IMR-90 (cell line): ENCODE results near the gene ARHGAP10. TPM values are rescaled to one million over a fixed set of nuclear protein-coding genes. Genes with fewer than 3 reads are reported as not detected.

Source experiments
- ATAC-seq: fragments of 200-7000 bp; cut with Tn5 transposase; 2 replicates; pipeline ENCODE4 v1.9.1; 2020; ENCODE audit warnings: low read depth, mild to moderate bottlenecking, moderate library complexity
- BruUV-seq: library from RNA; stranded (reverse); fragments of 400-500 nt; replicated peaks from 2 replicates; lab custom pipeline; 2021; lab: Mats Ljungman, UMichigan
- CTCF ChIA-PET: fragments of 300-600 bp; formaldehyde crosslinking; extraction: SDS; loops from one replicate; lab custom pipeline; 2021; ENCODE audit warnings: antibody characterized with exemption; lab: Yijun Ruan, JAX
- POLR2A ChIA-PET: fragments of 300-600 bp; sonication (Branson Sonifier 250); formaldehyde crosslinking; loops from one replicate; lab custom pipeline; 2022; ENCODE audit warnings: antibody characterized with exemption; ENCODE audit not compliant: unreplicated experiment; lab: Charles Lee
- DNase-seq: peaks from one replicate; pipeline ENCODE4 v3.0.0; 2013
- H2AFZ ChIP-seq: replicated peaks from 2 replicates; pipeline ENCODE3; 2013; ENCODE audit warnings: low read length, mild to moderate bottlenecking; ENCODE audit not compliant: poor library complexity
- H2AK5ac ChIP-seq: 2 replicates; pipeline ENCODE4 v1.6.1; 2013; ENCODE audit warnings: low read depth, low read length, inconsistent platforms
- H2AK9ac ChIP-seq: replicated peaks from 2 replicates; pipeline ENCODE3; 2013; ENCODE audit warnings: mild to moderate bottlenecking, low read depth, low read length, moderate library complexity; ENCODE audit not compliant: poor library complexity
- H2BK120ac ChIP-seq: 2 replicates; pipeline ENCODE4 v1.6.1; 2013; ENCODE audit warnings: low read depth, low read length, inconsistent platforms
- H2BK15ac ChIP-seq: 3 replicates; pipeline ENCODE4 v1.6.1; 2013; ENCODE audit warnings: low read depth, low read length, inconsistent platforms
- H2BK20ac ChIP-seq: 2 replicates; pipeline ENCODE4 v1.6.1; 2013; ENCODE audit warnings: low read depth, mild to moderate bottlenecking, inconsistent platforms, low read length, moderate library complexity
- H2BK5ac ChIP-seq: 2 replicates; pipeline ENCODE4 v1.6.1; 2013; ENCODE audit warnings: mild to moderate bottlenecking, low read depth, low read length, inconsistent platforms; ENCODE audit not compliant: poor library complexity, severe bottlenecking
- H3K14ac ChIP-seq: replicated peaks from 2 replicates; pipeline ENCODE4 v1.6.1; 2013; ENCODE audit warnings: low read depth, low read length, inconsistent platforms
- H3K18ac ChIP-seq: 2 replicates; pipeline ENCODE4 v1.6.1; 2013; ENCODE audit warnings: low read depth, low read length, control low read depth
- H3K23ac ChIP-seq: 2 replicates; pipeline ENCODE4 v1.6.1; 2013; ENCODE audit warnings: low read depth, low read length, inconsistent platforms
- H3K27ac ChIP-seq: 2 replicates; pipeline ENCODE4 v1.5.1; 2013; ENCODE audit warnings: mild to moderate bottlenecking, control low read depth, low read length; ENCODE audit not compliant: insufficient read depth
- H3K27me3 ChIP-seq: 2 replicates; pipeline ENCODE4 v1.6.1; 2013; ENCODE audit warnings: low read length; ENCODE audit not compliant: control insufficient read depth, insufficient read depth
- H3K36me3 ChIP-seq: 2 replicates; pipeline ENCODE4 v1.6.1; 2013; ENCODE audit warnings: low read length, mixed read lengths; ENCODE audit not compliant: control insufficient read depth, insufficient read depth
- H3K4ac ChIP-seq: 2 replicates; pipeline ENCODE4 v1.6.1; 2013; ENCODE audit warnings: low read depth, low read length, inconsistent platforms
- H3K4me1 ChIP-seq: 2 replicates; pipeline ENCODE4 v1.6.1; 2013; ENCODE audit warnings: low read length, mixed read lengths; ENCODE audit not compliant: control insufficient read depth, insufficient read depth
- H3K4me2 ChIP-seq: 2 replicates; pipeline ENCODE4 v1.6.1; 2013; ENCODE audit warnings: low read depth, mild to moderate bottlenecking, control low read depth, low read length, moderate library complexity
- H3K4me3 ChIP-seq: 2 replicates; pipeline ENCODE4 v1.5.1; 2013; ENCODE audit warnings: low read depth, mild to moderate bottlenecking, control low read depth, low read length, moderate library complexity; ENCODE audit not compliant: insufficient read depth
- H3K56ac ChIP-seq: 2 replicates; pipeline ENCODE4 v1.6.1; 2013; ENCODE audit warnings: low read length, inconsistent platforms; ENCODE audit not compliant: insufficient read depth; ENCODE audit errors: extremely low read depth
- H3K79me1 ChIP-seq, 2 experiments: 2 replicates each; pipeline ENCODE4 v1.6.1; 2013; ENCODE audit warnings: low read length in 2 of 2, inconsistent platforms in 1 of 2, low read depth in 1 of 2
- H3K9ac ChIP-seq: 2 replicates; pipeline ENCODE4 v1.6.1; 2013; ENCODE audit warnings: low read depth, low read length, control low read depth
- H3K9me1 ChIP-seq: 2 replicates; pipeline ENCODE4 v1.6.1; 2013; ENCODE audit warnings: low read length, inconsistent platforms; ENCODE audit not compliant: insufficient read depth
- H3K9me3 ChIP-seq: 2 replicates; pipeline ENCODE4 v1.6.1; 2013; ENCODE audit warnings: low read length; ENCODE audit not compliant: control insufficient read depth, insufficient read depth
- H4K20me1 ChIP-seq: 2 replicates; pipeline ENCODE4 v1.6.1; 2013; ENCODE audit warnings: low read length, inconsistent platforms; ENCODE audit not compliant: insufficient read depth
- H4K5ac ChIP-seq: 2 replicates; pipeline ENCODE4 v1.6.1; 2013; ENCODE audit warnings: mild to moderate bottlenecking, low read depth, low read length, control low read depth
- H4K8ac ChIP-seq, 2 experiments: 2 replicates each; pipeline ENCODE4 v1.6.1; 2013; ENCODE audit warnings: low read depth in 2 of 2, low read length in 2 of 2, control low read depth in 1 of 2, inconsistent platforms in 1 of 2
- H4K91ac ChIP-seq: 2 replicates; pipeline ENCODE4 v1.6.1; 2013; ENCODE audit warnings: low read depth, low read length, inconsistent platforms; ENCODE audit not compliant: insufficient read depth
- BHLHE40 ChIP-seq: fragments of 150-350 bp; IDR thresholded peaks from 2 replicates; pipeline ENCODE4 v1.6.1; 2016; ENCODE audit warnings: mild to moderate bottlenecking, low read depth, low read length
- CEBPB ChIP-seq: IDR thresholded peaks from 2 replicates; pipeline ENCODE4 v1.6.1; 2012; ENCODE audit warnings: low read depth, low read length, improper control_type of control experiment
- CHD1 ChIP-seq: IDR thresholded peaks from 2 replicates; pipeline ENCODE4 v1.6.1; 2012; ENCODE audit warnings: low read depth, low read length, improper control_type of control experiment
- FOS ChIP-seq: fragments of 150-350 bp; IDR thresholded peaks from 2 replicates; pipeline ENCODE4 v1.6.1; 2016; ENCODE audit warnings: low read depth, low read length
- MAFK ChIP-seq: IDR thresholded peaks from 2 replicates; pipeline ENCODE4 v1.6.1; 2012; ENCODE audit warnings: low read depth, low read length, improper control_type of control experiment
- MAZ ChIP-seq: IDR thresholded peaks from 2 replicates; pipeline ENCODE4 v1.6.1; 2012; ENCODE audit warnings: low read depth, mild to moderate bottlenecking, low read length, improper control_type of control experiment, moderate library complexity, borderline replicate concordance
- MXI1 ChIP-seq: IDR thresholded peaks from 2 replicates; pipeline ENCODE4 v1.6.1; 2012; ENCODE audit warnings: low read depth, mild to moderate bottlenecking, low read length, moderate library complexity, borderline replicate concordance
- NFE2L2 ChIP-seq: fragments of 150-350 bp; IDR thresholded peaks from 2 replicates; pipeline ENCODE4 v1.6.1; 2016; ENCODE audit warnings: low read depth, mild to moderate bottlenecking, low read length
- POLR2A ChIP-seq: IDR thresholded peaks from 2 replicates; pipeline ENCODE4 v1.6.1; 2012; ENCODE audit warnings: mild to moderate bottlenecking, low read depth, low read length
- RAD21 ChIP-seq: IDR thresholded peaks from 2 replicates; pipeline ENCODE4 v1.6.1; 2012; ENCODE audit warnings: low read length, improper control_type of control experiment
- RCOR1 ChIP-seq: IDR thresholded peaks from 2 replicates; pipeline ENCODE4 v1.6.1; 2012; ENCODE audit warnings: mild to moderate bottlenecking, low read length, improper control_type of control experiment; ENCODE audit not compliant: insufficient replicate concordance
- RFX5 ChIP-seq: IDR thresholded peaks from 2 replicates; pipeline ENCODE4 v1.8.0; 2012; ENCODE audit warnings: low read depth, mild to moderate bottlenecking, low read length, moderate library complexity
- SMC3 ChIP-seq: fragments of 150-350 bp; IDR thresholded peaks from 2 replicates; pipeline ENCODE4 v1.6.1; 2016; ENCODE audit warnings: low read depth, mild to moderate bottlenecking, antibody characterized with exemption, low read length, moderate library complexity
- WGBS, 2 experiments: methylation state at CpG; one replicate each; pipeline versions ENCODE4 v1.1.5 to v1.1.7; 2013; ENCODE audit warnings: missing lambda C conversion rate in 2 of 2; ENCODE audit not compliant: insufficient read length in 1 of 2; ENCODE audit errors: extremely low coverage in 2 of 2; 5-methylcytosine and 5-hydroxymethylcytosine counted together
- dilution Hi-C: fragments of 300-500 bp; cut with HindIII; formaldehyde crosslinking; loops from one replicate; pipeline ENCODE4 v1.14.3; 2018; ENCODE audit warnings: low sequenced_read_pairs; ENCODE audit not compliant: unreplicated experiment
- in situ Hi-C: fragments of 300-500 bp; cut with MboI; formaldehyde crosslinking; loops from 3 replicates; pipeline ENCODE4 v1.14.3; 2019; ENCODE audit warnings: low sequenced_read_pairs, inconsistent platforms, mixed read lengths
- intact Hi-C: fragments of 100-400 bp; cut with micrococcal nuclease; formaldehyde crosslinking; loops from 2 replicates; pipeline ENCODE4 v1.10.0; 2022
- polyA plus RNA-seq, 3 experiments: library from polyadenylated mRNA; depleted of rRNA; stranded (reverse); fragments of >200 nt; gene quantifications; 2 replicates each; pipeline ENCODE4 v1.2.3, GENCODE V29; 2012; ENCODE audit warnings: low replicate concordance in 1 of 3
- total RNA-seq: library from RNA; depleted of rRNA; stranded (reverse); fragments of >200 nt; gene quantifications from 2 replicates; pipeline ENCODE4 v1.2.3, GENCODE V29; 2012
- TF ChIP-seq, protein P1 (sequence below): conservative IDR thresholded peaks from 2 replicates; pipeline ENCODE4 v1.5.1; 2012; ENCODE audit warnings: mild to moderate bottlenecking, low read depth, low read length, improper control_type of control experiment
- TF ChIP-seq, protein P2 (sequence below): fragments of 150-350 bp; IDR thresholded peaks from 2 replicates; pipeline ENCODE4 v1.6.1; 2016; ENCODE audit warnings: low read depth, mild to moderate bottlenecking, low read length, moderate library complexity, borderline replicate concordance
- TF ChIP-seq, protein P3 (sequence below): fragments of 150-350 bp; IDR thresholded peaks from 2 replicates; pipeline ENCODE4 v1.6.1; 2017; ENCODE audit warnings: mild to moderate bottlenecking, antibody characterized with exemption, low read length, low read depth

ARHGAP10 gene
- total and polyA plus RNA-seq, 2 of the 4 experiments (the other 2 are of a cell fraction), result 27.1 to 29.4 TPM

- Histone ChIP-seq H3K4ac (no peak overlapping the region), H3K23ac (no peak overlapping the region), H2AK5ac (no peak overlapping the region), H2BK5ac (no peak overlapping the region), H3K36me3 (peaks cover 4% of the 10 kb centered on the region), H4K20me1 (peaks cover 16% of the 10 kb centered on the region; the same call in 1 of the 2 replicates), H2BK20ac (no peak overlapping the region), H4K8ac (no peak overlapping the region; a peak in 1 of 4 replicates), H2BK15ac (no peak overlapping the region), H3K14ac (no peak overlapping the region), H3K4me2 (no peak overlapping the region), H3K9me3 (no peaks in the 10 kb centered on the region), H3K4me3 (no peak overlapping the region), H4K5ac (no peak overlapping the region), H3K4me1 (peaks cover 7% of the 10 kb centered on the region), H2AK9ac (no peak overlapping the region), H3K9me1 (peaks cover 9% of the 10 kb centered on the region; the same call in 1 of the 2 replicates), H4K91ac (no peak overlapping the region), H3K56ac (no peak overlapping the region), H2BK120ac (no peak overlapping the region), H3K9ac (no peak overlapping the region), H2AFZ (no peak overlapping the region), H3K27me3 (no peaks in the 10 kb centered on the region), H3K79me1 (peaks cover 20 to 60% of the 10 kb centered on the region in 2 experiments), H3K18ac (no peak overlapping the region), H3K27ac (no peak overlapping the region)
- 100% methylated on average over 1 of the region's 3 CpGs; no CpG with 5 or more reads in 1 of the 2 experiments for WGBS, 2 experiments
- ChIA-PET POLR2A (interaction anchor here (0.7 kb wide), 1 partner anchor 83 kb away, joined by 3 read pairs; no protein-coding TSS in a partner anchor), CTCF (interaction anchor here (0.6 kb wide), 1 partner anchor 66 kb away, joined by 3 read pairs; the partner anchor contains the start of gene PRMT9)
- dilution Hi-C loops (no loop called here), intact Hi-C loops (no loop called here), in situ Hi-C loops (no loop called here)
- DNase-seq, result no peak
- TF ChIP-seq MXI1 (no peak), MAFK (no peak), MAZ (no peak), RCOR1 (no peak), POLR2A (no peak), SMC3 (no peak), RFX5 (no peak), BHLHE40 (no peak), NFE2L2 (no peak), CHD1 (no peak), RAD21 (no peak), CEBPB (no peak), FOS (no peak)
- TF ChIP-seq, protein P1, sequence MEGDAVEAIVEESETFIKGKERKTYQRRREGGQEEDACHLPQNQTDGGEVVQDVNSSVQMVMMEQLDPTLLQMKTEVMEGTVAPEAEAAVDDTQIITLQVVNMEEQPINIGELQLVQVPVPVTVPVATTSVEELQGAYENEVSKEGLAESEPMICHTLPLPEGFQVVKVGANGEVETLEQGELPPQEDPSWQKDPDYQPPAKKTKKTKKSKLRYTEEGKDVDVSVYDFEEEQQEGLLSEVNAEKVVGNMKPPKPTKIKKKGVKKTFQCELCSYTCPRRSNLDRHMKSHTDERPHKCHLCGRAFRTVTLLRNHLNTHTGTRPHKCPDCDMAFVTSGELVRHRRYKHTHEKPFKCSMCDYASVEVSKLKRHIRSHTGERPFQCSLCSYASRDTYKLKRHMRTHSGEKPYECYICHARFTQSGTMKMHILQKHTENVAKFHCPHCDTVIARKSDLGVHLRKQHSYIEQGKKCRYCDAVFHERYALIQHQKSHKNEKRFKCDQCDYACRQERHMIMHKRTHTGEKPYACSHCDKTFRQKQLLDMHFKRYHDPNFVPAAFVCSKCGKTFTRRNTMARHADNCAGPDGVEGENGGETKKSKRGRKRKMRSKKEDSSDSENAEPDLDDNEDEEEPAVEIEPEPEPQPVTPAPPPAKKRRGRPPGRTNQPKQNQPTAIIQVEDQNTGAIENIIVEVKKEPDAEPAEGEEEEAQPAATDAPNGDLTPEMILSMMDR, result no peak
- TF ChIP-seq, protein P2, sequence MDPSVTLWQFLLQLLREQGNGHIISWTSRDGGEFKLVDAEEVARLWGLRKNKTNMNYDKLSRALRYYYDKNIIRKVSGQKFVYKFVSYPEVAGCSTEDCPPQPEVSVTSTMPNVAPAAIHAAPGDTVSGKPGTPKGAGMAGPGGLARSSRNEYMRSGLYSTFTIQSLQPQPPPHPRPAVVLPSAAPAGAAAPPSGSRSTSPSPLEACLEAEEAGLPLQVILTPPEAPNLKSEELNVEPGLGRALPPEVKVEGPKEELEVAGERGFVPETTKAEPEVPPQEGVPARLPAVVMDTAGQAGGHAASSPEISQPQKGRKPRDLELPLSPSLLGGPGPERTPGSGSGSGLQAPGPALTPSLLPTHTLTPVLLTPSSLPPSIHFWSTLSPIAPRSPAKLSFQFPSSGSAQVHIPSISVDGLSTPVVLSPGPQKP, result no peak
- TF ChIP-seq, protein P3, sequence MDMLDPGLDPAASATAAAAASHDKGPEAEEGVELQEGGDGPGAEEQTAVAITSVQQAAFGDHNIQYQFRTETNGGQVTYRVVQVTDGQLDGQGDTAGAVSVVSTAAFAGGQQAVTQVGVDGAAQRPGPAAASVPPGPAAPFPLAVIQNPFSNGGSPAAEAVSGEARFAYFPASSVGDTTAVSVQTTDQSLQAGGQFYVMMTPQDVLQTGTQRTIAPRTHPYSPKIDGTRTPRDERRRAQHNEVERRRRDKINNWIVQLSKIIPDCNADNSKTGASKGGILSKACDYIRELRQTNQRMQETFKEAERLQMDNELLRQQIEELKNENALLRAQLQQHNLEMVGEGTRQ, result no peak
- no TSS peak for BruUV-seq
- ATAC-seq, result no peak
These were observed 18.0 kb downstream of the ARHGAP10 start for GRCh38 chr4:147749811-147750321.
